Subcutaneous adipose tissue (tissue), 4 donors: ENCODE results near the gene CD58. TPM values are rescaled to one million over a fixed set of nuclear protein-coding genes. Genes with fewer than 3 reads are reported as not detected.

Experiments used
- small RNA-seq: library from RNA; depleted of rRNA; stranded (forward); fragments of <200 nt; gene quantifications from one replicate; pipeline ENCODE3, GENCODE V24; 2016
- total RNA-seq, 4 donors: library from RNA; depleted of rRNA; stranded (reverse); fragments of >200 nt; gene quantifications; one replicate each; pipeline ENCODE4 v1.1.0, GENCODE V29; 2016
- TF ChIP-seq, protein P1 (sequence below): fragments of 450-650 bp; IDR thresholded peaks from one replicate; pipeline ENCODE4 v1.5.1; 2016; ENCODE audit warnings: low read depth, mild to moderate bottlenecking, control low read depth, antibody characterized with exemption, moderate library complexity

Gene CD58
- total RNA-seq, 4 donors from 2014 or later, result 33.9 to 53.8 (median 43.0) TPM

DNA sequence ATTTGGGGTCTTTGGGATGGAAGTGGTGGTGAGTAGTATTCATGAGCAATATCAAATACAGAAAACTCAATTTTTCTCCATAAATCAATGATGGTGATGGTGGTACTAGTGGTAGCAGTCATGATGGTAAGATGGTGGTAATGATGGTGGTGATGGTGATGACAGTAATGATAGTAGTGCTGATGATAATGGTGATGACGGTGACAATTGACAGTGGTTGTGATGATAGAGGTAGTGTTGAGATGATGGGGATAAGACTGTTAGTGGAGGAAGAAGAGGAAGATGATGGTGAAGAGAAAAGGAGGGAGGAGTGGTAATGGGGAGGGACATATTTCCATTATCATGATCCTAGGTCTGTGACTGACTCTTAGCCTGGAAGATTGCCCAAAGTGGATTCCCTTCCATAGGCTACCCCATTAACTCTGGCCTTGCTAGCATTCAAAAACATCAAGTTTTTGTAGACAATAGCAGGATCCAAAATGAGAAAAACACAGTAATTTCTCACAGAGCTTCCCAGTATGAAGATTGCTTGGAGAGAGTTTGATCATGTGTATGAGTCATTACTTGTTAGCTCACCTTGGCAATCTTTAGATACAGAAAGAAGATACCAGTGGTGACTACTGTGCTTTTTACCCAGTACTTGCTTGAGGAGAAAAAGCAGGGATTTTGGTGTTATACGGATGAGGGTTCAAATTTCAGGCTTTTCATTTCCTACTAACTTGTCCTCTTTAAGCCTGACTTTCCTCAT is 103.8 kb downstream of the CD58 start:
- TF ChIP-seq, protein P1, sequence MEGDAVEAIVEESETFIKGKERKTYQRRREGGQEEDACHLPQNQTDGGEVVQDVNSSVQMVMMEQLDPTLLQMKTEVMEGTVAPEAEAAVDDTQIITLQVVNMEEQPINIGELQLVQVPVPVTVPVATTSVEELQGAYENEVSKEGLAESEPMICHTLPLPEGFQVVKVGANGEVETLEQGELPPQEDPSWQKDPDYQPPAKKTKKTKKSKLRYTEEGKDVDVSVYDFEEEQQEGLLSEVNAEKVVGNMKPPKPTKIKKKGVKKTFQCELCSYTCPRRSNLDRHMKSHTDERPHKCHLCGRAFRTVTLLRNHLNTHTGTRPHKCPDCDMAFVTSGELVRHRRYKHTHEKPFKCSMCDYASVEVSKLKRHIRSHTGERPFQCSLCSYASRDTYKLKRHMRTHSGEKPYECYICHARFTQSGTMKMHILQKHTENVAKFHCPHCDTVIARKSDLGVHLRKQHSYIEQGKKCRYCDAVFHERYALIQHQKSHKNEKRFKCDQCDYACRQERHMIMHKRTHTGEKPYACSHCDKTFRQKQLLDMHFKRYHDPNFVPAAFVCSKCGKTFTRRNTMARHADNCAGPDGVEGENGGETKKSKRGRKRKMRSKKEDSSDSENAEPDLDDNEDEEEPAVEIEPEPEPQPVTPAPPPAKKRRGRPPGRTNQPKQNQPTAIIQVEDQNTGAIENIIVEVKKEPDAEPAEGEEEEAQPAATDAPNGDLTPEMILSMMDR, result no peak

DNA sequence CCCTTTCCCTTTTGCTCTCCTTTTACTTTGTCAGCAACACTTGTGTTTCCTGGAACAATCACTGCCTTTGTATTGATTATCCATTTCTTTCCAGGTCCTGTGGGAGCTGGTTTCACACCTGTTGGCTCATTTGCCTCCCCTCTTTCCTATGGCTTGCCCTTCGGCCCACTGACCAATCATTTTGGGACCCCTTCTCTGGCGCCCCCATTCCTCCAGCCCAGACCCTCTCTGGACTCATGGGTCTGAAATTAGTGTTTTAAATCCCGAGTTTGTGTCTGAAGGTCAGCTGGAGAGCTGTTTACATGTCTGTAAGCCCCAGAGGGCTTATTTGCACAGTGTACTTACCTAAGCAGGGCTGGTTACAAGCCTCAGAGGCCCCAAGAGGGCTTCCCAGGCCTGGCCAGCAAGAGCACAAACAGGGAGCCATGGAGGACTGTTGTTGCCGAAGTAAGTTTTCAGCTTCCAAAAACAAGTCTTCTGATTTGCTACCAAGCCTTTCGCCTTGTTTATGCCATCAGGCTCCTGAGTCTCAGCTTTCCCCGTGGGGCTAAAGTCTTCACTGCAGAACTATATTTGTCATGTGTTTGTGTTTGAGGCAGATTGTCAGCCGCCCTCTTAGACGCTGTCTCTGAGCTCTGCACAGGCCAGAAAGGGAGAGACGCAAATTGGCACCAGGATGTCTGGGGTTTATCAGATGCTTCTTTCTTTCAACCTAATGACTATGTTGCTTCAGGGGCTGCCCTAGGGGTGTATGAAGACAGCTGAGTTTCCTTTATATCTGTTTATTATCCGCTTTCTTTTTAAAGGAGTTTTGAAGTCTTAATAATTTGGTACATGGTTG is 104.8 kb downstream of the CD58 start:
- TF ChIP-seq, protein P1, result no peak

DNA sequence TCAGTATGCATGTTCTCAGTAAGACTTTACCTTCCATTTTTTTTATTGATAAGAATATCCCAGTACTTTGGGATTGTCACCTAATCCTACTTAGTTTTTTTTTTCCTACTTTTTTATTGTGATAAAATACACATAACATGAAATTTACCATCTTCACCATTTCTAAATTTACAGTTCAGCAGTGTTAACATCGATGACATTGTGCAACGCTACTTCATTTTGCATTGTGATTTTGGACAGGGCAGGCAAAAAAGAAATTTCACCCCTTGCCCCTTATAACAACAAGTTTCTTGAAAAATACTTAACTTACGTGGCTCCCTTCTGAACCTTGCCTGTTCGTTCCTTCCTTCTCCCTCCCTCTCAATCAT is 105.4 kb downstream of the CD58 start:
- TF ChIP-seq, protein P1, result no peak

Small RNA genes lying within 50 kb of the gene (small RNA-seq; reads per million reads assigned to genes)
- not detected for gene MIR548AC

Other genes starting within 250 kb of the CD58 start
- gene ATP1A1, start 197.8 kb downstream of the CD58 start, total RNA-seq, result 100 to 1,000 TPM in 3 of 4 donors, 10 to 100 TPM in 1; 88.5 to 222 (median 156) TPM
- gene IGSF3, start 96.7 kb upstream of the CD58 start, total RNA-seq, result 1 to 10 TPM; 1.5 to 2.2 (median 1.8) TPM
- gene CD2, start 183.4 kb upstream of the CD58 start, total RNA-seq, result 1 to 10 TPM in 3 of 4 donors, under 1 TPM in 1; 0.38 to 5.2 (median 2.4) TPM